PFSK-1 (cell line): ENCODE results near the gene SIGMAR1.

Source experiments
- FOXP2 ChIP-seq: optimal IDR thresholded peaks from 2 replicates; pipeline ENCODE3; 2011; ENCODE audit warnings: borderline replicate concordance, control low read depth, inconsistent platforms; ENCODE audit not compliant: insufficient read depth; ENCODE audit errors: extremely low read length, extremely low read depth
- POLR2AphosphoS5 ChIP-seq: IDR thresholded peaks from 2 replicates; pipeline ENCODE4 v1.6.1; 2012; ENCODE audit warnings: low read depth, mild to moderate bottlenecking, control low read depth, low read length, moderate library complexity
- SIN3A ChIP-seq: IDR thresholded peaks from 2 replicates; pipeline ENCODE4 v1.6.1; 2012; ENCODE audit warnings: mild to moderate bottlenecking, low read length, moderate library complexity, borderline replicate concordance; ENCODE audit not compliant: insufficient read depth
- TAF1 ChIP-seq: IDR thresholded peaks from 2 replicates; pipeline ENCODE4 v1.6.1; 2012; ENCODE audit warnings: low read length, control low read depth, borderline replicate concordance; ENCODE audit not compliant: insufficient read depth
- TF ChIP-seq, protein P1 (sequence below), 2 experiments: IDR thresholded peaks; 2 replicates each; pipeline versions ENCODE4 v1.6.1 to v1.8.0; 2011 to 2012; ENCODE audit warnings: low read depth in 2 of 2, low read length in 2 of 2, control low read depth in 1 of 2, inconsistent platforms in 1 of 2, mild to moderate bottlenecking in 1 of 2, moderate library complexity in 1 of 2; ENCODE audit not compliant: insufficient read depth in 1 of 2

SIGMAR1 gene

GRCh38 chr9:34635556-34635955 lies 2.0 kb downstream of the SIGMAR1 start:
- TF ChIP-seq POLR2AphosphoS5 (no peak), FOXP2 (no peak), SIN3A (no peak), TAF1 (no peak)
- TF ChIP-seq, protein P1, sequence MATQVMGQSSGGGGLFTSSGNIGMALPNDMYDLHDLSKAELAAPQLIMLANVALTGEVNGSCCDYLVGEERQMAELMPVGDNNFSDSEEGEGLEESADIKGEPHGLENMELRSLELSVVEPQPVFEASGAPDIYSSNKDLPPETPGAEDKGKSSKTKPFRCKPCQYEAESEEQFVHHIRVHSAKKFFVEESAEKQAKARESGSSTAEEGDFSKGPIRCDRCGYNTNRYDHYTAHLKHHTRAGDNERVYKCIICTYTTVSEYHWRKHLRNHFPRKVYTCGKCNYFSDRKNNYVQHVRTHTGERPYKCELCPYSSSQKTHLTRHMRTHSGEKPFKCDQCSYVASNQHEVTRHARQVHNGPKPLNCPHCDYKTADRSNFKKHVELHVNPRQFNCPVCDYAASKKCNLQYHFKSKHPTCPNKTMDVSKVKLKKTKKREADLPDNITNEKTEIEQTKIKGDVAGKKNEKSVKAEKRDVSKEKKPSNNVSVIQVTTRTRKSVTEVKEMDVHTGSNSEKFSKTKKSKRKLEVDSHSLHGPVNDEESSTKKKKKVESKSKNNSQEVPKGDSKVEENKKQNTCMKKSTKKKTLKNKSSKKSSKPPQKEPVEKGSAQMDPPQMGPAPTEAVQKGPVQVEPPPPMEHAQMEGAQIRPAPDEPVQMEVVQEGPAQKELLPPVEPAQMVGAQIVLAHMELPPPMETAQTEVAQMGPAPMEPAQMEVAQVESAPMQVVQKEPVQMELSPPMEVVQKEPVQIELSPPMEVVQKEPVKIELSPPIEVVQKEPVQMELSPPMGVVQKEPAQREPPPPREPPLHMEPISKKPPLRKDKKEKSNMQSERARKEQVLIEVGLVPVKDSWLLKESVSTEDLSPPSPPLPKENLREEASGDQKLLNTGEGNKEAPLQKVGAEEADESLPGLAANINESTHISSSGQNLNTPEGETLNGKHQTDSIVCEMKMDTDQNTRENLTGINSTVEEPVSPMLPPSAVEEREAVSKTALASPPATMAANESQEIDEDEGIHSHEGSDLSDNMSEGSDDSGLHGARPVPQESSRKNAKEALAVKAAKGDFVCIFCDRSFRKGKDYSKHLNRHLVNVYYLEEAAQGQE (IDR thresholded peaks at IDR 0.05; ENCODE audit: insufficient read depth in 1 of 2, low read depth in 2 of 2, low read length in 2 of 2): no peak

- no peak for TF ChIP-seq TAF1
- TF ChIP-seq FOXP2: no peak
- no peak for TF ChIP-seq POLR2AphosphoS5
- TF ChIP-seq, protein P1 (IDR thresholded peaks at IDR 0.05; ENCODE audit: insufficient read depth in 1 of 2, low read depth in 2 of 2, low read length in 2 of 2): no peak
- TF ChIP-seq SIN3A: no peak
Measured at GRCh38 chr9:34634551-34635248, 2.9 kb downstream of the SIGMAR1 start.

DNA sequence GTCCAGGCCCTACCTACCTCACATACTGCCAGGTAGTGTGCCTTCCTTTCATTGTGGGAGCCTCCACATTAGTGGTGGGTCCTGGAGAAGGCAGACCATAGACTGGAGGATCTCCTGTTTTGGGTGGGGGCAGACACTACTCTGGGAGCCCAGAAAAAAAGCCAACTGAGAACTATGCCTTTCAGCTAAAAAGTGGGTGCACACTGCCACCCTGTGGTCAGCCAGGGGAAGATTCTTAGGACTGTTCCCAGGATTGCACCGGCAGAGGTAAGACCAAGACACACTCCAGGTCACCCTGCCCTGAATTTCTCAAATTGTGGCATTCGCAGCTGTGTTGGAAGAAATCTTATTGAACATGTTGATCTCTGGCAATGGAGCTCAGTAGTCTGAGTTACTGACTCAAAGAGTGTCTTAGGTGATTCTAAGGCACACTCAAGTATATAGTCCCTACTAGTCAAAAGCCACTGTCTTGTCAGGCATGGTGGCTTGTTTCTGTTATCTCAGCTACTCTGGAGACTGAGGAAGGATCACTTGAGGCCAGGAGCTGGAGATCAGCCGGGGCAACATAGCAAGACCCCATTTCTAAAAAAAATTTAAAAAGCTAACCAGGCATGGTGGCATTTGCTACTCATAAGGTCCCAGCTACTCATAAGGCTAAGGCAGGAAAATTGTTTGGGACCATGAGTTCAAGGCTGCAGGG lies 3.6 kb downstream of the SIGMAR1 start:
- TF ChIP-seq SIN3A: no peak
- no peak for TF ChIP-seq TAF1
- no peak for TF ChIP-seq FOXP2
- TF ChIP-seq, protein P1 (IDR thresholded peaks at IDR 0.05; ENCODE audit: insufficient read depth in 1 of 2, low read depth in 2 of 2, low read length in 2 of 2): no peak
- TF ChIP-seq POLR2AphosphoS5: no peak

DNA sequence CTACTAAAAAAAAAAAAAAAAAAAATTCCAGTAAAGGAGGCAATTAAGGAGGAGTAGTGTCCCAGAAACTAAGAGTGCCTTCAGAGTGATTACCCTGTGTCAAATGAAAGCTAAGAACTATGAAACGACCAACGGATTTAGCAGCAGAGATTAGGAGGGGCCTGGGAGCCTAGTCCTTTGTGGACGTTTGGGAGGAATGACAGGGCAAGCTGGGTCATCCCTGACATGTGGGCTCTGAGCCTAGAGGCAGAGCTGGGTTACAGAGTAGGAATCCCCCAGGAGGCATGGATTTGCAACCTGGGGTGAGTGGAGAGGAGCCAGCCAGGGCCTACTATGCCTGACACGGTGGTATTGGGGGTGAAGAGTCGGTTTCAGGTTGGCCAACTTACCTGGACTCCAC lies 4.4 kb downstream of the SIGMAR1 start:
- TF ChIP-seq POLR2AphosphoS5 (no peak), SIN3A (no peak)

DNA sequence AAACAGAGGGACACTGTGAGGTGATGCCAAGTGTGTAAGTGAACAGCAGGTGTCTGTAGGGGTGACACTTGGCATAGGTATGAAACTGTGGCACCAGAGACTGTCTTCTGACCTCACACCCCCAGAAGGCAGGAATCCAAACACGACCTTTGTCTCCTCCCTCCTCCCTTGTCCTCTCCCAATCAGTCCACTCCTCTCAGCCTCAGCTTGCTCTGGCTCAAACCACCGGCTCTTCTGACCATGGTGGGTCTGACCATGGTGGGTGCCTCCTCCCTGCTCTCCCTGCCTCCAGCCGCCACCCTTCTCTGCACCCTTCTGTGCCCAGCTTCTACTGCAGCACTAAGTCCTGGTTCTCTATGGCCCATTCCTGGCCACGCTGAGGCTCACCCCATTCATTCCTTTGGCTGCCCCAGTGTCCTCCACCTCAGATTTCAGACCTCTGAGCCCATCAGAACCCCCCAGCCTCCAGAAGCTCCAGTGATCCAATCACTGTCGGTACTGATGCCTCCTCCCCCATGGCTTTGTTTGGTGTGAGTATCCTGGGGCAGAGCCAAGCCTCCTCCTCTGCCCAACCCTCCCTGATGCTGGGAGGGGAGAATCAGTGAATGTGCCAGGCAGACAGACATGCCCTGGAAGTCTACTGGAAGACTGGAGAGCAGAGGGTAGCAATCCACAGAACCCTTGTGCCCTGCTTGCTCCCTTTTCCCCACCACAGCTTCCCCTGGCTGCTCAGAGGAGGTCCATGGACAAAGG lies 7.0 kb downstream of the SIGMAR1 start:
- TF ChIP-seq POLR2AphosphoS5 (no peak), TAF1 (no peak), SIN3A (no peak), FOXP2 (no peak)
- TF ChIP-seq, protein P1 (IDR thresholded peaks at IDR 0.05; ENCODE audit: insufficient read depth in 1 of 2, low read depth in 2 of 2, low read length in 2 of 2): no peak
